Urothelium cell line (cell line): ENCODE data around the gene TTC6.
"Not testable (repeated sequence)": the region's sequence is repeated elsewhere in the genome, so short reads cannot be mapped to it uniquely, and the experiment has no call there.

ENCODE experiments used
- DNase-seq: peaks from one replicate; pipeline ENCODE4 v3.0.0; 2011; ENCODE audit warnings: low spot score, mixed read lengths
- FAIRE-seq: peaks from 2 replicates; lab custom pipeline; 2011; peaks lifted over from hg19 to GRCh38; lab: Jason Lieb, UNC

Gene TTC6

GRCh38 chr14:37594971-37595808 lies at the start of gene TTC6, which contains the start of gene FOXA1:
TSS of gene TTC6 (plus strand) at chr14:37595629. CDS start at chr14:37622065, 26,436 bp downstream.
TSS of gene FOXA1 (minus strand) at chr14:37595249. CDS start at chr14:37594972, 277 bp downstream.
- FAIRE-seq = no peak
- no peak for DNase-seq

GRCh38 chr14:37546621-37547447 lies 48.6 kb upstream of the TTC6 start:
- no peak for FAIRE-seq
- no peak for DNase-seq

GRCh38 chr14:37550511-37550910 lies 44.9 kb upstream of the TTC6 start:
- no peak for FAIRE-seq
- DNase-seq = no peak

GRCh38 chr14:37551119-37551518 lies 44.3 kb upstream of the TTC6 start:
- DNase-seq (no peak), FAIRE-seq (no peak)

- FAIRE-seq = no peak
These were observed 41.4 kb upstream of the TTC6 start for GRCh38 chr14:37553935-37554550.

GRCh38 chr14:37555596-37555995 lies 39.8 kb upstream of the TTC6 start:
- not testable (repeated sequence) for FAIRE-seq, DNase-seq

More at GRCh38 chr14:37553935-37554550, 41.4 kb upstream of the TTC6 start:
- no peak for DNase-seq

- no peak for DNase-seq
- no peak for FAIRE-seq
These were observed 36.7 kb upstream of the TTC6 start for GRCh38 chr14:37558740-37559139.

GRCh38 chr14:37559386-37559785 lies 36.0 kb upstream of the TTC6 start:
- FAIRE-seq = no peak

GRCh38 chr14:37563189-37563588 lies 32.2 kb upstream of the TTC6 start:
- no peak for DNase-seq
- no peak for FAIRE-seq

More at GRCh38 chr14:37559386-37559785, 36.0 kb upstream of the TTC6 start:
- no peak for DNase-seq

GRCh38 chr14:37565550-37565949 lies 29.9 kb upstream of the TTC6 start:
- FAIRE-seq = no peak
- DNase-seq = no peak

- DNase-seq (no peak), FAIRE-seq (no peak)
These were observed 28.5 kb upstream of the TTC6 start for GRCh38 chr14:37566811-37567371.

- FAIRE-seq (no peak), DNase-seq (no peak)
These were observed 25.7 kb upstream of the TTC6 start for GRCh38 chr14:37569729-37570128.

- FAIRE-seq (no peak), DNase-seq (no peak)
These were observed 24.0 kb upstream of the TTC6 start for GRCh38 chr14:37571391-37571790.

- no peak for FAIRE-seq
- no peak for DNase-seq
These were observed 22.1 kb upstream of the TTC6 start for GRCh38 chr14:37573356-37573755.

- no peak for FAIRE-seq
- no peak for DNase-seq
These were observed 16.2 kb upstream of the TTC6 start for GRCh38 chr14:37579274-37579673.

GRCh38 chr14:37580146-37580545 lies 15.3 kb upstream of the TTC6 start:
- DNase-seq (no peak), FAIRE-seq (no peak)

- FAIRE-seq (no peak), DNase-seq (no peak)
These were observed 11.8 kb upstream of the TTC6 start for GRCh38 chr14:37583358-37584210.

- DNase-seq = no peak
- no peak for FAIRE-seq
These were observed 11.0 kb upstream of the TTC6 start for GRCh38 chr14:37584211-37585100.

GRCh38 chr14:37585101-37585511 lies 10.3 kb upstream of the TTC6 start:
- DNase-seq = no peak
- FAIRE-seq = no peak
